HepG2 (cell line): ENCODE measurements around the gene JPH4. TPM values are rescaled to one million over a fixed set of nuclear protein-coding genes. Genes with fewer than 3 reads are reported as not detected.
A peak's percentile ranks its signal among the peaks of the same experiment; 100 is the strongest.

Experiments
- ATAC-seq: fragments of 200-7000 bp; cut with Tn5 transposase; 3 replicates; pipeline ENCODE4 v1.9.1; 2020; ENCODE audit warnings: mild to moderate bottlenecking, moderate library complexity
- BruUV-seq: library from RNA; stranded (reverse); fragments of 400-500 nt; replicated peaks from 2 replicates; lab custom pipeline; 2021; lab: Mats Ljungman, UMichigan
- CTCF ChIA-PET: fragments of 300-600 bp; formaldehyde crosslinking; extraction: SDS; loops from one replicate; lab custom pipeline; 2021; ENCODE audit warnings: low total read pairs, inconsistent platforms, low intra/inter-chr PET ratio; lab: Yijun Ruan, JAX
- POLR2A ChIA-PET: fragments of 350-600 bp; sonication (Branson Sonifier 250); formaldehyde crosslinking; loops from one replicate; lab custom pipeline; 2020; ENCODE audit warnings: antibody characterized with exemption, inconsistent platforms; lab: Yijun Ruan, JAX
- DNase-seq: peaks from one replicate; pipeline ENCODE4 v3.0.0-alpha.2; 2015; ENCODE audit warnings: low spot score
- FAIRE-seq: peaks from 3 replicates; lab custom pipeline; 2011; peaks lifted over from hg19 to GRCh38; lab: Jason Lieb, UNC
- H2AFZ ChIP-seq: one replicate; pipeline ENCODE4 v1.6.1; 2011; ENCODE audit warnings: low read length, inconsistent platforms
- H3K27ac ChIP-seq: fragments of 300-600 bp; 3 replicates; pipeline ENCODE4 v1.8.0; 2011; ENCODE audit warnings: mixed run types, mild to moderate bottlenecking, mixed read lengths, low read length, inconsistent platforms; ENCODE audit not compliant: insufficient read depth; ENCODE audit errors: extremely low read length
- H3K27me3 ChIP-seq, 2 experiments: fragments of 200-600 bp in 1 of 2; 2 replicates in 1 of 2; 3 replicates in 1 of 2; pipeline versions ENCODE4 v1.6.0 to v1.8.0; 2011; ENCODE audit warnings: low read length in 2 of 2, mild to moderate bottlenecking in 2 of 2, moderate library complexity in 2 of 2, inconsistent platforms in 1 of 2; ENCODE audit not compliant: insufficient read depth in 2 of 2, control insufficient read depth in 1 of 2
- H3K36me3 ChIP-seq, 2 experiments: fragments of 200-600 bp in 1 of 2; replicated peaks in 1 of 2; 2 replicates in 1 of 2; 3 replicates in 1 of 2; pipeline versions ENCODE4 v1.5.1 to v1.8.0; 2011; ENCODE audit warnings: low read length in 2 of 2, inconsistent platforms in 1 of 2; ENCODE audit not compliant: insufficient read depth in 2 of 2, control insufficient read depth in 1 of 2
- H3K4me1 ChIP-seq: 2 replicates; pipeline ENCODE4 v1.5.1; 2012; ENCODE audit warnings: low read length, inconsistent platforms; ENCODE audit not compliant: insufficient read depth
- H3K4me2 ChIP-seq: 2 replicates; pipeline ENCODE4 v1.6.0; 2011; ENCODE audit warnings: low read depth, low read length, inconsistent platforms
- H3K4me3 ChIP-seq, 3 experiments: fragments of 200-600 bp in 1 of 3; sonication (generic), shearing (Covaris generic) in 1 of 3; replicated peaks in 1 of 3; 2 replicates each; pipeline ENCODE4 v1.5.1; 2011 to 2016; ENCODE audit warnings: low read length in 3 of 3, inconsistent platforms in 2 of 3, low read depth in 2 of 3, mild to moderate bottlenecking in 2 of 3, control low read depth in 1 of 3, mixed read lengths in 1 of 3; ENCODE audit not compliant: insufficient read depth in 1 of 3
- H3K79me2 ChIP-seq: one replicate; pipeline ENCODE4 v1.6.1; 2011; ENCODE audit warnings: low read length, inconsistent platforms; ENCODE audit not compliant: insufficient read depth
- H3K9ac ChIP-seq: 2 replicates; pipeline ENCODE4 v1.6.0; 2011; ENCODE audit warnings: mild to moderate bottlenecking, low read depth, low read length, inconsistent platforms; ENCODE audit not compliant: insufficient read depth
- H3K9me3 ChIP-seq: 2 replicates; pipeline ENCODE4 v1.5.1; 2012; ENCODE audit warnings: mild to moderate bottlenecking, low read length
- H4K20me1 ChIP-seq: 2 replicates; pipeline ENCODE4 v1.6.0; 2011; ENCODE audit warnings: inconsistent platforms, mild to moderate bottlenecking, low read length, moderate library complexity; ENCODE audit not compliant: insufficient read depth
- NBN ChIP-seq: fragments of 450-650 bp; conservative IDR thresholded peaks from 2 replicates; pipeline ENCODE4 v1.6.1; 2017
- NFKB2 ChIP-seq: sonication (generic); formaldehyde crosslinking; IDR thresholded peaks from 2 replicates; pipeline ENCODE4 v1.4.0; 2020; ENCODE audit warnings: missing genetic modification reagents, borderline replicate concordance
- NFYB ChIP-seq: sonication (generic); formaldehyde crosslinking; IDR thresholded peaks from 2 replicates; pipeline ENCODE4 v1.4.0; 2020; ENCODE audit warnings: missing genetic modification reagents
- PLSCR1 ChIP-seq: sonication (generic); formaldehyde crosslinking; IDR thresholded peaks from 2 replicates; pipeline ENCODE4 v1.5.0; 2020; ENCODE audit warnings: missing genetic modification reagents, mild to moderate bottlenecking, borderline replicate concordance
- REL ChIP-seq: sonication (generic); formaldehyde crosslinking; conservative IDR thresholded peaks from 2 replicates; pipeline ENCODE4 v1.8.0; 2022; ENCODE audit warnings: mild to moderate bottlenecking, missing genetic modification reagents, moderate library complexity
- RXRB ChIP-seq: IDR thresholded peaks from 2 replicates; pipeline ENCODE4 v1.6.1; 2016; ENCODE audit warnings: borderline replicate concordance, missing genetic modification reagents, missing compliant biosample characterization
- STAG1 ChIP-seq: sonication (generic); formaldehyde crosslinking; IDR thresholded peaks from 2 replicates; pipeline ENCODE4 v1.4.0; 2020; ENCODE audit warnings: missing genetic modification reagents
- TBX2 ChIP-seq: sonication (generic); formaldehyde crosslinking; IDR thresholded peaks from 2 replicates; pipeline ENCODE4 v1.5.0; 2020; ENCODE audit warnings: missing genetic modification reagents, mild to moderate bottlenecking, borderline replicate concordance
- TGIF2 ChIP-seq: IDR thresholded peaks from 2 replicates; pipeline ENCODE4 v1.6.1; 2016; ENCODE audit warnings: control low read depth, missing compliant biosample characterization
- U2AF2 ChIP-seq: fragments of 200-400 bp; formaldehyde crosslinking; IDR thresholded peaks from 2 replicates; pipeline ENCODE4 v1.6.1; 2017; ENCODE audit warnings: low read depth, mild to moderate bottlenecking, low read length
- ZBTB8A ChIP-seq: sonication (generic); formaldehyde crosslinking; IDR thresholded peaks from 2 replicates; pipeline ENCODE4 v1.4.0; 2020; ENCODE audit warnings: mild to moderate bottlenecking, low read depth, missing genetic modification reagents, borderline replicate concordance
- ZNF224 ChIP-seq: sonication (generic); formaldehyde crosslinking; IDR thresholded peaks from 2 replicates; pipeline ENCODE4 v1.5.0; 2020; ENCODE audit warnings: mild to moderate bottlenecking, missing genetic modification reagents
- ZNF451 ChIP-seq: sonication (generic); formaldehyde crosslinking; IDR thresholded peaks from 2 replicates; pipeline ENCODE4 v1.5.0; 2020; ENCODE audit warnings: mild to moderate bottlenecking, missing genetic modification reagents
- ZNF747 ChIP-seq: sonication (generic); formaldehyde crosslinking; IDR thresholded peaks from 2 replicates; pipeline ENCODE4 v1.8.1; 2023; ENCODE audit warnings: missing genetic modification reagents, mild to moderate bottlenecking, borderline replicate concordance
- ZNF768 ChIP-seq: sonication (generic); formaldehyde crosslinking; IDR thresholded peaks from 2 replicates; pipeline ENCODE4 v1.4.0; 2020; ENCODE audit warnings: missing genetic modification reagents
- WGBS: methylation state at CpG from one replicate; pipeline ENCODE4 v1.1.6; 2017; ENCODE audit warnings: low lambda C conversion rate; 5-methylcytosine and 5-hydroxymethylcytosine counted together
- in situ Hi-C: cut with HindIII; loops from 2 replicates; pipeline ENCODE4 v1.10.0; 2017; ENCODE audit warnings: low pct_unique_long_range_greater_than_20kb; ENCODE audit not compliant: extremely low pct_ligation_motif_present
- intact Hi-C: fragments of 100-400 bp; cut with micrococcal nuclease; formaldehyde crosslinking; loops from one replicate; pipeline ENCODE4 v1.10.0; 2022; ENCODE audit not compliant: unreplicated experiment
- polyA plus RNA-seq, 8 experiments: library from polyadenylated mRNA; depleted of rRNA in 3 of 8; stranded (reverse) in 7 of 8; unstranded in 1 of 8; fragments of >200 nt; fragmentation: Illumina TruSeq in 4 of 8; extraction: Trizol in 4 of 8; gene quantifications; 2 replicates each; pipeline versions ENCODE4 v1.2.1 to v1.2.3, GENCODE V29; 2011 to 2016; ENCODE audit warnings: low read depth in 4 of 8, missing spikeins in 1 of 8, mixed read lengths in 1 of 8; ENCODE audit not compliant: insufficient read depth in 1 of 8
- total RNA-seq, 5 experiments: library from RNA; depleted of rRNA; stranded (reverse); fragments of >200 nt; fragmentation: Illumina TruSeq; extraction: Trizol; gene quantifications; 2 replicates each; pipeline ENCODE4 v1.2.3, GENCODE V29; 2016; ENCODE audit warnings: low read depth in 1 of 5

JPH4 gene
- total and polyA plus RNA-seq, 2 of the 13 experiments (the other 11 are each of a cell fraction or from before 2014, with no cell fraction given) = 0.08 to 0.22 TPM

- TF ChIP-seq U2AF2 = no peak
- TF ChIP-seq TGIF2 = no peak
- TF ChIP-seq NFKB2 (CRISPR knock-in tag) = no peak
- no peak for TF ChIP-seq RXRB
- no peak for TF ChIP-seq TBX2 (CRISPR knock-in tag)
- no peak for TF ChIP-seq NFYB (CRISPR knock-in tag)
- TF ChIP-seq NBN = no peak
- TF ChIP-seq REL (CRISPR knock-in tag) = no peak
Observed at GRCh38 chr14:23529016-23529415, 49.6 kb downstream of the JPH4 start (continued).

GRCh38 chr14:23528555-23528954 is 50.0 kb downstream of the JPH4 start:
- FAIRE-seq = peak; percentile 68
- 89% methylated on average over 1 of the region's 1 CpG for WGBS
- Histone ChIP-seq H3K27me3 (no peaks in the 10 kb centered on the region), H3K4me1 (no peaks in the 10 kb centered on the region), H3K9me3 (no peaks in the 10 kb centered on the region), H3K4me2 (no peak overlapping the region), H4K20me1 (no peaks in the 10 kb centered on the region), H3K79me2 (no peaks in the 10 kb centered on the region), H3K27ac (no peak overlapping the region), H3K36me3 (no peaks in the 10 kb centered on the region), H3K9ac (no peak overlapping the region), H2AFZ (no peak overlapping the region), H3K4me3 (no peak overlapping the region)
- ChIA-PET CTCF (no interaction called here), POLR2A (no interaction called here)
- no peak for DNase-seq
- ATAC-seq = peak; percentile 49
- in situ Hi-C loops (no loop called here), intact Hi-C loops (no loop called here)
- BruUV-seq = no TSS peak
- TF ChIP-seq ZNF768 (CRISPR knock-in tag) (peak; percentile 29; the same call in 1 of the 2 replicates), PLSCR1 (CRISPR knock-in tag) (peak; percentile 73; the same call in 1 of the 2 replicates), STAG1 (0 out of 2 replicates have a peak, but pooled peaks have one; percentile 13), ZNF451 (CRISPR knock-in tag) (peak; percentile 27; the same call in 1 of the 2 replicates), ZNF747 (CRISPR knock-in tag) (no peak), ZNF224 (CRISPR knock-in tag) (no peak), ZBTB8A (CRISPR knock-in tag) (no peak)
